GM12801 (cell line): Measurements from ENCODE around the gene DNAL1.

Experiments used
- TF ChIP-seq, protein P1 (sequence below): IDR thresholded peaks from one replicate; pipeline ENCODE4 v1.5.1; 2011; ENCODE audit warnings: control low read depth; ENCODE audit not compliant: insufficient read length; ENCODE audit errors: extremely low read depth

Gene DNAL1

DNA sequence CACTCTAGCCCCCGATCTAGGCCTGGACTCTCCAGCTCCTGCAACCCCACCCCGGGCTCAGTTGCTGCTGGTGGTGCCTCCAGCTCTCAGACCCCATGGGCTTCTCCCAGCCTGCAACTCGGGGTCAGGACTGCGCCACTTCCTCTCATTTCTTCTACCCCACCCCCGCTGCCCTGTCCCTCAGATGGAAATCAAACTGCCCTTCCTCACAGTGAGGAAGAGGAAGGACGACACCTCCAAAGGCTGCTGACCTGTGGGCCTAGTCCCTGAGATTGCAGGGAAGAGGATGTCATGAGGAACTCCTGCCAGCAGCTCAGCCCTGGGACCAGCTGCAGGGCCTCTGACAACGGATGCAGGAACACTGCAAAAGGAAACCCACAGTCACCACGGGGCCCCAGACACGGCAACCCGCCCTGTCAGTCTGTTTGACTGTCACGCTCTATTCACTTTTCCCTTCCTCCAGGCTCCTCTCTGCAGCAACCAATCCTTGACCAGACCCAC, 98.7 kb downstream of the DNAL1 start:
- TF ChIP-seq, protein P1, sequence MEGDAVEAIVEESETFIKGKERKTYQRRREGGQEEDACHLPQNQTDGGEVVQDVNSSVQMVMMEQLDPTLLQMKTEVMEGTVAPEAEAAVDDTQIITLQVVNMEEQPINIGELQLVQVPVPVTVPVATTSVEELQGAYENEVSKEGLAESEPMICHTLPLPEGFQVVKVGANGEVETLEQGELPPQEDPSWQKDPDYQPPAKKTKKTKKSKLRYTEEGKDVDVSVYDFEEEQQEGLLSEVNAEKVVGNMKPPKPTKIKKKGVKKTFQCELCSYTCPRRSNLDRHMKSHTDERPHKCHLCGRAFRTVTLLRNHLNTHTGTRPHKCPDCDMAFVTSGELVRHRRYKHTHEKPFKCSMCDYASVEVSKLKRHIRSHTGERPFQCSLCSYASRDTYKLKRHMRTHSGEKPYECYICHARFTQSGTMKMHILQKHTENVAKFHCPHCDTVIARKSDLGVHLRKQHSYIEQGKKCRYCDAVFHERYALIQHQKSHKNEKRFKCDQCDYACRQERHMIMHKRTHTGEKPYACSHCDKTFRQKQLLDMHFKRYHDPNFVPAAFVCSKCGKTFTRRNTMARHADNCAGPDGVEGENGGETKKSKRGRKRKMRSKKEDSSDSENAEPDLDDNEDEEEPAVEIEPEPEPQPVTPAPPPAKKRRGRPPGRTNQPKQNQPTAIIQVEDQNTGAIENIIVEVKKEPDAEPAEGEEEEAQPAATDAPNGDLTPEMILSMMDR: no peak

- TF ChIP-seq, protein P1: no peak
These were observed 99.5 kb downstream of the DNAL1 start for GRCh38 chr14:73744175-73744867.

DNA sequence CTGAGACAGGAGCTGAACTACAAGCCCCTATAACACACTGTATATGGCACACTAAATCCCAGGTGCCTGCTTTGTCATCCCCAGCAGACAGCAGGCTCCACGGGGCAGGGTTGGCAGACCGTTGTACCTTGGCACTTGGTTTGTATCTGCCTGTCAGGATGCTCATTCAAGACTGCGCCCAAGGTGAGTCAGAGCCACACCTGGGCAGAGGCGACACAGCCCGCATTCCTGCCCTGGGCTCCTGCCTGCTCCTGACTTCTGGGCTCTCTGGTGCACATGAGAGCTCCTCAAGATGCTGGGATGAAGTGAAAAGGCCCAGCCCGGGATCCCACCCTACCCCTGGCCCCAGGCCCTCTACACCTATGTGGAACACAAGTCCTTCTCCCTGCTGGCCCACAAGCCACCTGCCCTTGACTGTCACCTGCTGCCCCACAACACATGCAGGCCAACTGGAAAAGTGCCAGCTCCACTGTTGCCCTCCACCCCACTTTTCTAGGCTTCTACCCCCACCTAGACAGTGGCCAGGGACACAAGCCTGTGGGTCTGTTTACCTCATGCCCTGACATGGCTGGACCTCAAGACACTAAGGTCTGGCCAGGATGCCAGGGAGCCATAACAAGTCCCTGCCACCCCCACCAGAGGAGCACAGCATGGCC, 100.2 kb downstream of the DNAL1 start:
- TF ChIP-seq, protein P1: no peak

DNA sequence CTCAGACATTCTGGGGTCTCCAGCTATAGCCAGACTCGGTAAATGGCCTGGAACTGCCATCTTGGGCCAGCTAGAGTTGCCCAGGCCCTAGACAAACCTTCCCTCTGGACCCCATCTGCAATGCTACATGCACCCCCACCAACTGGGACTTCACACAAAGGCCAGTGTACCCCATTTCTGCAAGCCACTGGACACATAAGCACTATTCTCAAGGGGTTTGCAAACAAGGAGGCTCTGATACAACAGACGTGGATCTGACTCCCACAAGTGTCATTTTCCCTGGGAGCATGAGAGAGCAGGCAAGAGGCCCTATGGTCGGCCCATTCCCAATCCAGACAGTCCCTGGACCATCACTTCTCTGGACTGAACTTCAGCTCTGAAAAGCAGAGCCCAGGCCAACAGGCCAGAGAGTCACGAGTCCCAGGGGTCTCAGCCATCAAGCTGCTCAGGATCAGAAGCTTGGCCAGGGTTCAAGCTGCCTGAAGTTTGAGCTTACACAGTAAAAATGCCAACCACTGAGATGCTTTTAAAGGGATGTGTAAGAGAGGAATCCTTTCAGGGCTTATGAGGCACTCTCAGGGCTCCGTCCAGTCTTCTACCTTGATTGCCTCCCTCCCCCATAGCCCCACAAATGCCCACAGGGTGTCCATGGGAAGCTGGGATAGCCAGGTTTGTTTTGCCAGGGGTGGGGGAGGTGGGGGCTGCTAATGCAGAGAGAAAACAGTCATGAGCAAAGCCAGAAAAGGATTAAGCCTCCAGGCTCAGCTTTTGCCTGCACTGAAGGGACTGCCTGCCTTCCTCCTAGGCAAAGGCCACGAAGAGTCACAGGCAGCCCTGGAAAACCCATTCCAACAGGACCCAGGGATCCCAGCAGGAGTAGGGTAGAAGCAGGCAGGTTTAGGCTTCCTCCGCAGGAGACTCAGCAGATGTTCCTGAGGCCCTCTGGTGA, 101.1 kb downstream of the DNAL1 start:
- TF ChIP-seq, protein P1: no peak

- TF ChIP-seq, protein P1: no peak
These were observed 102.0 kb downstream of the DNAL1 start for GRCh38 chr14:73746520-73747378.

- TF ChIP-seq, protein P1: no peak
These were observed 102.8 kb downstream of the DNAL1 start for GRCh38 chr14:73747379-73748211.
